Measurements from ENCODE around the gene VASN. TPM values are rescaled to one million over a fixed set of nuclear protein-coding genes. Genes with fewer than 3 reads are reported as not detected.

Gene VASN
- polyA plus RNA-seq, 1 donor: 5.7 TPM

DNA sequence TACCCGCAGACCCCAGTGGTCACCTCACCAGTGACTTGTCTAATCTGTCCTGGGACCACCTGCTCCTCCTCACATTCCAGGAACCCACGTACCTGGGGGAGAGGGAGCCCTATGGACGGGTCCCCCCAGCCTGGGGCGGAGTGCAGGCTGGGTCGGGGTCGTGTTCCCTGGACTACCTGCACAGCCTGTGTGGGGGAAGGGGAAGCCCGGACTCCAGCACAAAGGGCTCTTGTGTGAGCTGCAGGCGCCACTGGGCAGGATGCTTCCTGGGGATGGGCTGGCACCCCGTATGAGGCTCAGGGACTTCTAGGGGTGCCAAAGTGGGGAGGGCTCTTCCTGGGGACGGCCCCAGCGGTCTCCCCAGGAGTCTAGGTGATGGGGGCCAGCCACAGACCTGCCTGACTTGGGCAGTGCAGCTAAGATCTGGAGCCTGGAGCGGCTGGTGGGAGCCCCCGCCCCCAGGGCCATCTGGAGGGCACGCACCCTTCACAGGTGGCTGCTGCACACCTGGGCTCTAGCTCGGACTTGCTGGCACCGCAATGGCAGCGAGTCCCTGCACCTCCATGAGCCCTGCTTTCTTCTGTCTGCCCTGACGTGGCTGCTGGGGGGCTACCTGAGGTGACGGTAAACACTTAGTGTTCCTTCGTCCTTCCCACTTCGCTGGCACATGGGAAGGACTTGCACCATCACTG lies 7.5 kb downstream of the VASN start:
- DNase-seq: no peak
- Histone ChIP-seq H3K9me3 (ENCODE audit: control insufficient read depth, low read depth, low read length) (peaks cover 6% of the 10 kb centered on the region), H3K27ac (ENCODE audit: low read length) (no peak overlapping the region), H3K36me3 (ENCODE audit: control insufficient read depth, insufficient read depth, low read length) (peaks cover 33% of the 10 kb centered on the region), H3K4me3 (ENCODE audit: low read length) (no peak overlapping the region), H3K4me1 (ENCODE audit: control insufficient read depth, insufficient read depth, low read length) (peaks cover 10% of the 10 kb centered on the region), H3K27me3 (ENCODE audit: control insufficient read depth, insufficient read depth, low read length) (no peaks in the 10 kb centered on the region)
- WGBS (ENCODE audit: insufficient coverage, low lambda C conversion rate): no CpG with 5 or more reads among the region's 21 CpGs

- Histone ChIP-seq H3K9me3 (ENCODE audit: control insufficient read depth, low read depth, low read length) (peaks cover 6% of the 10 kb centered on the region), H3K27me3 (ENCODE audit: control insufficient read depth, insufficient read depth, low read length) (no peaks in the 10 kb centered on the region), H3K4me3 (ENCODE audit: low read length) (no peak overlapping the region), H3K36me3 (ENCODE audit: control insufficient read depth, insufficient read depth, low read length) (peaks cover 43% of the 10 kb centered on the region), H3K4me1 (ENCODE audit: control insufficient read depth, insufficient read depth, low read length) (peaks cover 3% of the 10 kb centered on the region), H3K27ac (ENCODE audit: low read length) (no peak overlapping the region)
- WGBS (ENCODE audit: insufficient coverage, low lambda C conversion rate): no CpG with 5 or more reads among the region's 26 CpGs
- no peak for DNase-seq
These were observed 8.7 kb downstream of the VASN start for GRCh38 chr16:4380119-4381063.

DNA sequence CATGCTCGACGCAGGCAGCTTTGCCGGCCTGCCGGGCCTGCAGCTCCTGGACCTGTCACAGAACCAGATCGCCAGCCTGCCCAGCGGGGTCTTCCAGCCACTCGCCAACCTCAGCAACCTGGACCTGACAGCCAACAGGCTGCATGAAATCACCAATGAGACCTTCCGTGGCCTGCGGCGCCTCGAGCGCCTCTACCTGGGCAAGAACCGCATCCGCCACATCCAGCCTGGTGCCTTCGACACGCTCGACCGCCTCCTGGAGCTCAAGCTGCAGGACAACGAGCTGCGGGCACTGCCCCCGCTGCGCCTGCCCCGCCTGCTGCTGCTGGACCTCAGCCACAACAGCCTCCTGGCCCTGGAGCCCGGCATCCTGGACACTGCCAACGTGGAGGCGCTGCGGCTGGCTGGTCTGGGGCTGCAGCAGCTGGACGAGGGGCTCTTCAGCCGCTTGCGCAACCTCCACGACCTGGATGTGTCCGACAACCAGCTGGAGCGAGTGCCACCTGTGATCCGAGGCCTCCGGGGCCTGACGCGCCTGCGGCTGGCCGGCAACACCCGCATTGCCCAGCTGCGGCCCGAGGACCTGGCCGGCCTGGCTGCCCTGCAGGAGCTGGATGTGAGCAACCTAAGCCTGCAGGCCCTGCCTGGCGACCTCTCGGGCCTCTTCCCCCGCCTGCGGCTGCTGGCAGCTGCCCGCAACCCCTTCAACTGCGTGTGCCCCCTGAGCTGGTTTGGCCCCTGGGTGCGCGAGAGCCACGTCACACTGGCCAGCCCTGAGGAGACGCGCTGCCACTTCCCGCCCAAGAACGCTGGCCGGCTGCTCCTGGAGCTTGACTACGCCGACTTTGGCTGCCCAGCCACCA lies 9.7 kb downstream of the VASN start:
- Histone ChIP-seq H3K4me3 (ENCODE audit: low read length) (no peak overlapping the region), H3K27me3 (ENCODE audit: control insufficient read depth, insufficient read depth, low read length) (no peaks in the 10 kb centered on the region), H3K36me3 (ENCODE audit: control insufficient read depth, insufficient read depth, low read length) (peaks cover 49% of the 10 kb centered on the region), H3K27ac (ENCODE audit: low read length) (no peak overlapping the region), H3K4me1 (ENCODE audit: control insufficient read depth, insufficient read depth, low read length) (peaks cover 3% of the 10 kb centered on the region), H3K9me3 (ENCODE audit: control insufficient read depth, low read depth, low read length) (peaks cover 3% of the 10 kb centered on the region)
- DNase-seq: no peak
- WGBS (ENCODE audit: insufficient coverage, low lambda C conversion rate): no CpG with 5 or more reads among the region's 59 CpGs

DNA sequence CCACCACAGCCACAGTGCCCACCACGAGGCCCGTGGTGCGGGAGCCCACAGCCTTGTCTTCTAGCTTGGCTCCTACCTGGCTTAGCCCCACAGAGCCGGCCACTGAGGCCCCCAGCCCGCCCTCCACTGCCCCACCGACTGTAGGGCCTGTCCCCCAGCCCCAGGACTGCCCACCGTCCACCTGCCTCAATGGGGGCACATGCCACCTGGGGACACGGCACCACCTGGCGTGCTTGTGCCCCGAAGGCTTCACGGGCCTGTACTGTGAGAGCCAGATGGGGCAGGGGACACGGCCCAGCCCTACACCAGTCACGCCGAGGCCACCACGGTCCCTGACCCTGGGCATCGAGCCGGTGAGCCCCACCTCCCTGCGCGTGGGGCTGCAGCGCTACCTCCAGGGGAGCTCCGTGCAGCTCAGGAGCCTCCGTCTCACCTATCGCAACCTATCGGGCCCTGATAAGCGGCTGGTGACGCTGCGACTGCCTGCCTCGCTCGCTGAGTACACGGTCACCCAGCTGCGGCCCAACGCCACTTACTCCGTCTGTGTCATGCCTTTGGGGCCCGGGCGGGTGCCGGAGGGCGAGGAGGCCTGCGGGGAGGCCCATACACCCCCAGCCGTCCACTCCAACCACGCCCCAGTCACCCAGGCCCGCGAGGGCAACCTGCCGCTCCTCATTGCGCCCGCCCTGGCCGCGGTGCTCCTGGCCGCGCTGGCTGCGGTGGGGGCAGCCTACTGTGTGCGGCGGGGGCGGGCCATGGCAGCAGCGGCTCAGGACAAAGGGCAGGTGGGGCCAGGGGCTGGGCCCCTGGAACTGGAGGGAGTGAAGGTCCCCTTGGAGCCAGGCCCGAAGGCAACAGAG lies 10.5 kb downstream of the VASN start:
- no peak overlapping the region for H3K27ac ChIP-seq (ENCODE audit: low read length)
- no peak for DNase-seq
- peaks cover 3% of the 10 kb centered on the region for H3K9me3 ChIP-seq (ENCODE audit: control insufficient read depth, low read depth, low read length)
- H3K27me3 ChIP-seq (ENCODE audit: control insufficient read depth, insufficient read depth, low read length): no peaks in the 10 kb centered on the region
- H3K4me1 ChIP-seq (ENCODE audit: control insufficient read depth, insufficient read depth, low read length): no peaks in the 10 kb centered on the region
- H3K4me3 ChIP-seq (ENCODE audit: low read length): no peak overlapping the region
- no CpG with 5 or more reads among the region's 55 CpGs for WGBS (ENCODE audit: insufficient coverage, low lambda C conversion rate)
- H3K36me3 ChIP-seq (ENCODE audit: control insufficient read depth, insufficient read depth, low read length): peaks cover 58% of the 10 kb centered on the region

- no peak for DNase-seq
- peaks cover 62% of the 10 kb centered on the region for H3K36me3 ChIP-seq (ENCODE audit: control insufficient read depth, insufficient read depth, low read length)
- H3K27me3 ChIP-seq (ENCODE audit: control insufficient read depth, insufficient read depth, low read length): no peaks in the 10 kb centered on the region
- no peak overlapping the region for H3K27ac ChIP-seq (ENCODE audit: low read length)
- no CpG with 5 or more reads among the region's 21 CpGs for WGBS (ENCODE audit: insufficient coverage, low lambda C conversion rate)
- no peak overlapping the region for H3K4me3 ChIP-seq (ENCODE audit: low read length)
- peaks cover 3% of the 10 kb centered on the region for H3K9me3 ChIP-seq (ENCODE audit: control insufficient read depth, low read depth, low read length)
- H3K4me1 ChIP-seq (ENCODE audit: control insufficient read depth, insufficient read depth, low read length): no peaks in the 10 kb centered on the region
These were observed 11.2 kb downstream of the VASN start for GRCh38 chr16:4382795-4383357.

- WGBS (ENCODE audit: insufficient coverage, low lambda C conversion rate): no CpG with 5 or more reads among the region's 12 CpGs
- Histone ChIP-seq H3K27ac (ENCODE audit: low read length) (no peak overlapping the region), H3K4me1 (ENCODE audit: control insufficient read depth, insufficient read depth, low read length) (no peaks in the 10 kb centered on the region), H3K36me3 (ENCODE audit: control insufficient read depth, insufficient read depth, low read length) (peaks cover 71% of the 10 kb centered on the region), H3K27me3 (ENCODE audit: control insufficient read depth, insufficient read depth, low read length) (no peaks in the 10 kb centered on the region), H3K9me3 (ENCODE audit: control insufficient read depth, low read depth, low read length) (peaks cover 3% of the 10 kb centered on the region), H3K4me3 (ENCODE audit: low read length) (no peak overlapping the region)
- no peak for DNase-seq
These were observed 12.2 kb downstream of the VASN start for GRCh38 chr16:4383591-4384444.

- no peak for DNase-seq
- Histone ChIP-seq H3K36me3 (ENCODE audit: control insufficient read depth, insufficient read depth, low read length) (peaks cover 73% of the 10 kb centered on the region), H3K4me3 (ENCODE audit: low read length) (no peak overlapping the region), H3K9me3 (ENCODE audit: control insufficient read depth, low read depth, low read length) (peaks cover 3% of the 10 kb centered on the region), H3K4me1 (ENCODE audit: control insufficient read depth, insufficient read depth, low read length) (no peaks in the 10 kb centered on the region), H3K27me3 (ENCODE audit: control insufficient read depth, insufficient read depth, low read length) (no peaks in the 10 kb centered on the region), H3K27ac (ENCODE audit: low read length) (no peak overlapping the region)
- no CpG with 5 or more reads among the region's 20 CpGs for WGBS (ENCODE audit: insufficient coverage, low lambda C conversion rate)
These were observed 12.9 kb downstream of the VASN start for GRCh38 chr16:4384509-4384942.

GRCh38 chr16:4385066-4385788 lies 13.6 kb downstream of the VASN start:
- Histone ChIP-seq H3K27ac (ENCODE audit: low read length) (no peak overlapping the region), H3K36me3 (ENCODE audit: control insufficient read depth, insufficient read depth, low read length) (peaks cover 77% of the 10 kb centered on the region)
- no CpG with 5 or more reads among the region's 20 CpGs for WGBS (ENCODE audit: insufficient coverage, low lambda C conversion rate)

More at GRCh38 chr16:4385066-4385788, 13.6 kb downstream of the VASN start:
- no peak for DNase-seq
- no peak overlapping the region for H3K4me3 ChIP-seq (ENCODE audit: low read length)
- no peaks in the 10 kb centered on the region for H3K27me3 ChIP-seq (ENCODE audit: control insufficient read depth, insufficient read depth, low read length)
- peaks cover 3% of the 10 kb centered on the region for H3K9me3 ChIP-seq (ENCODE audit: control insufficient read depth, low read depth, low read length)
- H3K4me1 ChIP-seq (ENCODE audit: control insufficient read depth, insufficient read depth, low read length): no peaks in the 10 kb centered on the region
